Parathyroid adenoma (tissue), 2 donors: Measurements from ENCODE around the gene KIAA1614.
"Not testable (repeated sequence)": the region's sequence is repeated elsewhere in the genome, so short reads cannot be mapped to it uniquely, and the experiment has no call there.

ENCODE experiments used
- H2AFZ ChIP-seq: fragments of 300-600 bp; sonication (generic); one replicate; pipeline ENCODE4 v1.7.0; 2017; ENCODE audit warnings: antibody characterized with exemption, mild to moderate bottlenecking
- H3K27ac ChIP-seq: fragments of 300-600 bp; sonication (generic); one replicate; pipeline ENCODE4 v1.7.0; 2017
- H3K27me3 ChIP-seq: fragments of 300-600 bp; sonication (generic); one replicate; pipeline ENCODE4 v1.7.0; 2017; ENCODE audit warnings: low read length; ENCODE audit not compliant: control insufficient read depth, insufficient read depth
- H3K36me3 ChIP-seq: fragments of 300-600 bp; sonication (generic); one replicate; pipeline ENCODE4 v1.7.0; 2017; ENCODE audit warnings: low read length; ENCODE audit not compliant: control insufficient read depth, insufficient read depth
- H3K4me1 ChIP-seq: fragments of 300-600 bp; sonication (generic); one replicate; pipeline ENCODE4 v1.7.0; 2017; ENCODE audit warnings: control low read depth
- H3K4me2 ChIP-seq: fragments of 300-600 bp; sonication (generic); one replicate; pipeline ENCODE4 v1.7.0; 2017; ENCODE audit warnings: low read length
- H3K4me3 ChIP-seq: fragments of 300-600 bp; sonication (generic); one replicate; pipeline ENCODE4 v1.7.0; 2017; ENCODE audit warnings: low read depth, low read length
- H3K79me2 ChIP-seq: fragments of 300-600 bp; sonication (generic); one replicate; pipeline ENCODE4 v1.7.0; 2017; ENCODE audit warnings: control low read depth
- H3K9ac ChIP-seq: fragments of 300-600 bp; sonication (generic); one replicate; pipeline ENCODE4 v1.7.0; 2017; ENCODE audit warnings: mild to moderate bottlenecking
- H3K9me3 ChIP-seq: fragments of 300-600 bp; sonication (generic); one replicate; pipeline ENCODE4 v1.7.0; 2017; ENCODE audit warnings: low read length; ENCODE audit not compliant: control insufficient read depth
- TF ChIP-seq, protein P1 (sequence below): fragments of 300-600 bp; sonication (generic); IDR thresholded peaks from one replicate; pipeline ENCODE4 v1.7.0; 2017; ENCODE audit warnings: antibody characterized with exemption, mild to moderate bottlenecking
- donor health status: primary hyperparathyroidism.

The KIAA1614 gene

DNA sequence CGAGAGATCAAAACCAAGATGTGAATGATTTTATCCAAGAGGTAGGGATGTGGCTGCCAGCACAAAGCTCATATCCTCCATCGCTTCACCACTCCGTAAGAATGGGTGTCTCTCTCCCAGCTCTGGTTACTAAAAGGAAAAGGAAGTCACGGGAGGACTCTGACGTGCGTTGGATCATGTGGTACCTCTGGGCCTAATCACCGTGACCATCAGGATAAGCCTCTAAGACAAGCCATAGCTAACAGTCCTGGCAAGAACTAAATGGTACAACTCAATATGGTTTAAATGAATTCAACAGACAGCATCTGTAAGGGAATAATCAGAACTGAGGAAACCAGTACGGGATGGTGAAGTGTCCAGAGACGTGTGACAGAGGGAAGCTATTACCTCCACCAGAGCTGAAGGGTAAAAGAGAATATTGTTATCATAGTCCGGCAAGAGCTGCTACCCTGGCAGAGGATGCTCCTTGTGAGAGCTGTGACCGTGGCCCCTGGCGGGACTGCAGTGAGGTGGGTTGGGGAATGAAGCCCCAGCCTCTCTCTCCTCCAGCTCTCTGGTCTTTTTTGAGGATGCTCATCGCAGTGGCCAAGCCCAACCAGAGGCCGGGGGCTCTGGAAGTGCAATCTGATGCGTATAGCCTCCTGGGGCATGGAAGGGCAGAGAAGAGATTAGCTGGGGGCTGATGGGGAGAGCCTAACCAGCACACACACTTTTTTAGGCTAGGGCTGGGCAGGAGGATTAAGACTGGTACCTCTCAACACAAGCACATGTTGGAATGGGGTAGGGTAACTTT lies 54.2 kb downstream of the KIAA1614 start:
- Histone ChIP-seq H3K4me3 (no peak overlapping the region), H3K9ac (no peak overlapping the region), H3K27me3 (no peaks in the 10 kb centered on the region), H3K4me1 (peaks cover 2% of the 10 kb centered on the region), H3K9me3 (no peaks in the 10 kb centered on the region), H3K27ac (no peak overlapping the region), H3K79me2 (no peaks in the 10 kb centered on the region), H3K36me3 (no peaks in the 10 kb centered on the region), H3K4me2 (no peak overlapping the region), H2AFZ (no peak overlapping the region)
- TF ChIP-seq, protein P1, sequence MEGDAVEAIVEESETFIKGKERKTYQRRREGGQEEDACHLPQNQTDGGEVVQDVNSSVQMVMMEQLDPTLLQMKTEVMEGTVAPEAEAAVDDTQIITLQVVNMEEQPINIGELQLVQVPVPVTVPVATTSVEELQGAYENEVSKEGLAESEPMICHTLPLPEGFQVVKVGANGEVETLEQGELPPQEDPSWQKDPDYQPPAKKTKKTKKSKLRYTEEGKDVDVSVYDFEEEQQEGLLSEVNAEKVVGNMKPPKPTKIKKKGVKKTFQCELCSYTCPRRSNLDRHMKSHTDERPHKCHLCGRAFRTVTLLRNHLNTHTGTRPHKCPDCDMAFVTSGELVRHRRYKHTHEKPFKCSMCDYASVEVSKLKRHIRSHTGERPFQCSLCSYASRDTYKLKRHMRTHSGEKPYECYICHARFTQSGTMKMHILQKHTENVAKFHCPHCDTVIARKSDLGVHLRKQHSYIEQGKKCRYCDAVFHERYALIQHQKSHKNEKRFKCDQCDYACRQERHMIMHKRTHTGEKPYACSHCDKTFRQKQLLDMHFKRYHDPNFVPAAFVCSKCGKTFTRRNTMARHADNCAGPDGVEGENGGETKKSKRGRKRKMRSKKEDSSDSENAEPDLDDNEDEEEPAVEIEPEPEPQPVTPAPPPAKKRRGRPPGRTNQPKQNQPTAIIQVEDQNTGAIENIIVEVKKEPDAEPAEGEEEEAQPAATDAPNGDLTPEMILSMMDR, result no peak

DNA sequence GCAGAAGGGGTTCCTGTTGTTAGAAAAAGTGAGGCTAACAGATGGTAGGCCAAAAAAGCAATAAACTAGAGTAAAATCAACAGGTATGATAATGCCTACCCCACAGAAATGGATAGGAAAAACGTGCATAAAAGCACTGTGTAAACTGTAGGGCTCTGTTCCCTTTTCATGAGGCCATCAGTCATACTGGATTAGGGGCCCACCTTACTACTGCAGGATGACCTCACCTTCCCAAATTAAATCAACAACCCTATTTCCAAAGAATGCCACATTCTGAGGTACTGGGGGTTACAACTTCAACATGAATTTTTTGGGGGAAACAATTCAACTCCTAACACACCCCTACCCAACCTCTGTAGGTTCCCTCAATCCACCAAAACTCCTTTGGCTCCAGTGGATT lies 54.9 kb downstream of the KIAA1614 start:
- Histone ChIP-seq H3K9ac (no peak overlapping the region), H3K9me3 (no peaks in the 10 kb centered on the region), H2AFZ (no peak overlapping the region), H3K36me3 (no peaks in the 10 kb centered on the region), H3K27ac (no peak overlapping the region), H3K79me2 (no peaks in the 10 kb centered on the region), H3K4me3 (no peak overlapping the region), H3K27me3 (no peaks in the 10 kb centered on the region), H3K4me1 (no peaks in the 10 kb centered on the region), H3K4me2 (no peak overlapping the region)
- TF ChIP-seq, protein P1, result no peak

DNA sequence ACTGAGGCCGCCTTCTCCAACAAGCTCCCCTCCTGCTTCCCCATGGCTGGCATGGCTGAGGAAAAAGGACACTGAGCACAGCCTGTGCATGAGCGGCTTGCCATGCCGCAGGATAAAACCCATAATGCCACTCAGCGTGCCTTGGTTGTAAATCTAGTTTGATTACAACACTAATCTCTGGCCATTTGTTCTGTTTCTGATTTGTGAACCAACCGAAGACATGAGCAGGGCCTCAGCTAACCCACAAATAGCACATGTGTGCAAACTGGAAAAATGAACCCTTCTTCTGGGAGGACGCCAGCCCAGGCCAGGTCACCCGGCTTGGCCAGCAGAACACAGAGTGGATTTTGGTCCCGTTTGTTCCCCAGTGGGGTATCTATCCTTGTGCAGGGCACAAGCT lies 56.1 kb downstream of the KIAA1614 start:
- not testable (repeated sequence) for H3K36me3 ChIP-seq, H3K79me2 ChIP-seq, H3K4me3 ChIP-seq, H3K4me1 ChIP-seq, H2AFZ ChIP-seq, H3K9me3 ChIP-seq, H3K9ac ChIP-seq, H3K27ac ChIP-seq, H3K27me3 ChIP-seq, H3K4me2 ChIP-seq

DNA sequence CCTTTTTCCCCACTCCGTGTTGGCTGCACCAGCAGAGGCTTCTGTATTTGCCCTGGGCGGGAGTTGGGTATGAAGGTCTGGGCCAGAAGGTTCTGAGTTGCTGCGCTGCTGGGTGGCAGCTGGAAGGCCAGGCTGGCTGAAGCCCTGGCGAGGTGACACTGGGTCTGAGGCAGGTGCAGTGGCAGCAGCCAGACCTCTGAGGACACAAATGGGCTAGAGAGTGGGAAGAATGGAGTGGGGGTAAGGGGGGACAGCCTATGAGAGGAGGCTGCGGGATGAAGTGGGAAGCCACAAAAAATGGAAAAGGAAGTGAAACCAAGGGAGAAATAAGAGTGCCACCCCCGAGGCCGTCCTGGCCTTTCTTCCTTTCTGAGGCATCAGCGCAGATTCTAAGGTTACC lies 56.7 kb downstream of the KIAA1614 start:
- H3K4me2 ChIP-seq, result no peak overlapping the region
- H3K36me3 ChIP-seq, result no peaks in the 10 kb centered on the region
- no peaks in the 10 kb centered on the region for H3K27me3 ChIP-seq
- H3K79me2 ChIP-seq, result no peaks in the 10 kb centered on the region
- H2AFZ ChIP-seq, result no peak overlapping the region
- no peak overlapping the region for H3K4me3 ChIP-seq
- no peaks in the 10 kb centered on the region for H3K4me1 ChIP-seq
- no peak overlapping the region for H3K27ac ChIP-seq
- H3K9ac ChIP-seq, result no peak overlapping the region
- TF ChIP-seq, protein P1, result no peak
- no peaks in the 10 kb centered on the region for H3K9me3 ChIP-seq

DNA sequence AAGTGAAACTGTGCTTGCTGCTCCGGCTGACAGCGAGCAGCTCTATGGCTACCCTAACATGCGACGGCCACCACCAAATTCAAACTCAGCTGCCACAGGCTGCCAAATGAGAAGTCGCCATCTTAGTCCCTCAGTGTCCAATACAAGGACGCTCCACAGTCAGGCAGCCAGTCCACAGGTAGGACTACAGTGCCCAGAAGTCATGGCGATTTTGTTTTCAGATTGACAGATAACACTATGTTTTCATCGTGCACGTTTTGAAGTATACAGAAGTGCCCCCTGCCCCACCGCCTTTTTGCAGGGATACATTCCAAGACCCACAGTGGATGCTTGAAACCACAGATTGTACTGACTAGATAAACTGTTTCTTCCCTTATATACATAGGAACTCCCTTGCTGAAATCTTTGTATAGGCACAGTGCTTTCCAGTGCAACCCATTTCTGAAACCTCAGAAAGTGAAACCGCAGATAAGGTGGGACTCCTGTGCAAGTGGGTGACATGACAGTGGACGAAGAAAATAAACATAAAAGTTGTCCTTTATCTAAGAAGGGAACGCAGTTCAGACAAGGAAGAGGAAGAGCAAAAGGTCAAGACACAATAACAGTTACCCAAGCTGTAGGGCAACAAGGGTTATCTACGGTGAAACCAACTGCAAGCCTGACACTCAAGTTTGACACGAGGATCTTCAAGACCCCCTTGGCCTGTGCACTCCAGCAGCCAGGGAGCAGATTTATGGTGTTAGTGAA lies 57.8 kb downstream of the KIAA1614 start:
- Histone ChIP-seq H3K9ac (no peak overlapping the region), H3K79me2 (no peaks in the 10 kb centered on the region), H3K36me3 (no peaks in the 10 kb centered on the region), H3K9me3 (no peaks in the 10 kb centered on the region), H2AFZ (no peak overlapping the region), H3K4me1 (no peaks in the 10 kb centered on the region), H3K27me3 (no peaks in the 10 kb centered on the region), H3K4me2 (no peak overlapping the region), H3K27ac (no peak overlapping the region), H3K4me3 (no peak overlapping the region)
- TF ChIP-seq, protein P1, result no peak
